K562 (cell line): ENCODE data around the gene KRTAP6-2. TPM values are rescaled to one million over a fixed set of nuclear protein-coding genes. Genes with fewer than 3 reads are reported as not detected.

Experiments
- ATAC-seq: fragments of 200-7000 bp; cut with Tn5 transposase; 3 replicates; pipeline ENCODE4 v1.9.1; 2020; ENCODE audit warnings: moderate library complexity
- BruUV-seq: library from RNA; stranded (reverse); fragments of 400-500 nt; replicated peaks from 2 replicates; lab custom pipeline; 2021; lab: Mats Ljungman, UMichigan
- CTCF ChIA-PET: fragments of 300-600 bp; formaldehyde crosslinking; extraction: SDS; loops from one replicate; lab custom pipeline; 2021; ENCODE audit warnings: low intra/inter-chr PET ratio; lab: Yijun Ruan, JAX
- POLR2A ChIA-PET: fragments of 300-600, 350-650 bp; sonication (Branson Sonifier 250); formaldehyde crosslinking; extraction: SDS; loops from one replicate; lab custom pipeline; 2021; ENCODE audit warnings: antibody characterized with exemption, inconsistent platforms; lab: Yijun Ruan, JAX
- DNase-seq, 4 experiments: peaks; one replicate each; pipeline versions ENCODE4 v3.0.0 to v3.0.0-alpha.2; 2011 to 2018; ENCODE audit warnings: low spot score in 3 of 4, mixed read lengths in 3 of 4; ENCODE audit errors: extremely low read depth in 1 of 4
- FAIRE-seq: peaks from 2 replicates; lab custom pipeline; 2011; peaks lifted over from hg19 to GRCh38; lab: Jason Lieb, UNC
- H2AFZ ChIP-seq: 2 replicates; pipeline ENCODE4 v1.6.0; 2011; ENCODE audit warnings: low read depth, low read length, control low read depth, inconsistent platforms
- H3K27ac ChIP-seq: fragments of 200-600 bp; 3 replicates; pipeline ENCODE4 v1.8.0; 2011; ENCODE audit warnings: low read depth, mild to moderate bottlenecking, control low read depth, inconsistent platforms, low read length, moderate library complexity, mixed read lengths; ENCODE audit errors: extremely low read depth
- H3K27me3 ChIP-seq, 2 experiments: fragments of 300-600 bp in 1 of 2; 2 replicates in 1 of 2; 3 replicates in 1 of 2; pipeline versions ENCODE4 v1.6.0 to v1.8.0; 2011; ENCODE audit warnings: inconsistent platforms in 2 of 2, low read length in 2 of 2, mild to moderate bottlenecking in 1 of 2, mixed read lengths in 1 of 2, moderate library complexity in 1 of 2; ENCODE audit not compliant: control insufficient read depth in 2 of 2, insufficient read depth in 2 of 2
- H3K36me3 ChIP-seq: fragments of 300-600 bp; 3 replicates; pipeline ENCODE4 v1.8.0; 2011; ENCODE audit warnings: mild to moderate bottlenecking, low read length, inconsistent platforms; ENCODE audit not compliant: control insufficient read depth, insufficient read depth
- H3K4me1 ChIP-seq, 2 experiments: fragments of 200-600 bp in 1 of 2; replicated peaks in 1 of 2; 2 replicates in 1 of 2; 3 replicates in 1 of 2; pipeline versions ENCODE4 v1.5.1 to v1.8.0; 2011; ENCODE audit warnings: inconsistent platforms in 2 of 2, low read length in 2 of 2, mild to moderate bottlenecking in 1 of 2, mixed read lengths in 1 of 2, moderate library complexity in 1 of 2; ENCODE audit not compliant: control insufficient read depth in 2 of 2, insufficient read depth in 2 of 2
- H3K4me2 ChIP-seq: 2 replicates; pipeline ENCODE4 v1.6.1; 2011; ENCODE audit warnings: low read length, control low read depth, inconsistent platforms, mixed read lengths; ENCODE audit not compliant: insufficient read depth
- H3K4me3 ChIP-seq: fragments of 200-600 bp; sonication (generic), shearing (Covaris generic); 2 replicates; pipeline ENCODE4 v1.5.1; 2016; ENCODE audit warnings: control low read depth, inconsistent platforms
- H3K79me2 ChIP-seq: fragments of 200-600 bp; 3 replicates; pipeline ENCODE4 v1.8.0; 2011; ENCODE audit warnings: low read length, inconsistent platforms; ENCODE audit not compliant: control insufficient read depth, insufficient read depth
- H3K9ac ChIP-seq, 2 experiments: 2 replicates each; pipeline versions ENCODE4 v1.6.0 to v1.6.1; 2011; ENCODE audit warnings: low read depth in 2 of 2, low read length in 2 of 2, control low read depth in 1 of 2, inconsistent platforms in 1 of 2, mild to moderate bottlenecking in 1 of 2, mixed read lengths in 1 of 2; ENCODE audit not compliant: insufficient read depth in 1 of 2
- H3K9me1 ChIP-seq: one replicate; pipeline ENCODE4 v1.6.0; 2011; ENCODE audit warnings: inconsistent platforms, mild to moderate bottlenecking, low read length, moderate library complexity; ENCODE audit not compliant: control insufficient read depth, insufficient read depth
- H3K9me3 ChIP-seq: replicated peaks from 2 replicates; pipeline ENCODE4 v1.5.1; 2011; ENCODE audit warnings: low read depth, low read length, inconsistent platforms; ENCODE audit not compliant: control insufficient read depth, insufficient read depth
- H4K20me1 ChIP-seq: replicated peaks from 2 replicates; pipeline ENCODE4 v1.6.1; 2011; ENCODE audit warnings: low read length, inconsistent platforms, mixed read lengths; ENCODE audit not compliant: control insufficient read depth, insufficient read depth
- AFF1 ChIP-seq, 2 experiments: fragments of 450-650 bp; IDR thresholded peaks; 2 replicates each; pipeline ENCODE4 v1.6.1; 2018; ENCODE audit warnings: mild to moderate bottlenecking in 2 of 2, low read depth in 1 of 2; ENCODE audit not compliant: partially characterized antibody in 2 of 2
- CREB3L1 ChIP-seq: fragments of 450-650 bp; IDR thresholded peaks from 2 replicates; pipeline ENCODE4 v1.6.1; 2014; ENCODE audit warnings: low read depth, mild to moderate bottlenecking, moderate library complexity, borderline replicate concordance
- GABPB2 ChIP-seq: fragments of 250-450 bp; sonication (Bioruptor Pico); conservative IDR thresholded peaks from 2 replicates; pipeline ENCODE4 v1.5.1; 2021; ENCODE audit warnings: mild to moderate bottlenecking
- NFRKB ChIP-seq: fragments of 450-650 bp; IDR thresholded peaks from 2 replicates; pipeline ENCODE4 v1.6.1; 2016; ENCODE audit warnings: low read depth
- SAP30 ChIP-seq: fragments of 200-600 bp; sonication (generic); IDR thresholded peaks from 2 replicates; pipeline ENCODE4 v1.6.1; 2012; ENCODE audit warnings: borderline replicate concordance, low read depth, mild to moderate bottlenecking, moderate library complexity, low read length, control low read depth, inconsistent platforms; ENCODE audit not compliant: insufficient read depth, poor library complexity, severe bottlenecking
- SMAD2 ChIP-seq: fragments of 150-350 bp; IDR thresholded peaks from 2 replicates; pipeline ENCODE4 v1.6.1; 2014; ENCODE audit warnings: low read depth, mild to moderate bottlenecking, low read length
- SRSF3 ChIP-seq: fragments of 200-400 bp; formaldehyde crosslinking; IDR thresholded peaks from 2 replicates; pipeline ENCODE4 v1.6.1; 2016; ENCODE audit warnings: mild to moderate bottlenecking, low read length, moderate library complexity; ENCODE audit not compliant: insufficient read depth
- XRCC5 ChIP-seq: fragments of 200-400 bp; formaldehyde crosslinking; IDR thresholded peaks from 2 replicates; pipeline ENCODE4 v1.6.1; 2017; ENCODE audit warnings: low read depth, mild to moderate bottlenecking, low read length
- ZNF644 ChIP-seq: fragments of 200-800 bp; sonication (Bioruptor generic); IDR thresholded peaks from 2 replicates; pipeline ENCODE4 v1.6.1; 2016; ENCODE audit warnings: low read depth, missing genetic modification characterization, missing compliant biosample characterization
- ZNF695 ChIP-seq: fragments of 450-650 bp; formaldehyde crosslinking; IDR thresholded peaks from 2 replicates; pipeline ENCODE4 v1.4.0; 2020; ENCODE audit warnings: mild to moderate bottlenecking, moderate library complexity
- in situ Hi-C: fragments of 300-500 bp; cut with MboI; formaldehyde crosslinking; loops from 4 replicates; pipeline ENCODE4 v1.15.0; 2018; ENCODE audit warnings: inconsistent platforms, mixed read lengths
- intact Hi-C: fragments of 100-400 bp; cut with micrococcal nuclease; formaldehyde crosslinking; loops from 2 replicates; pipeline ENCODE4 v1.14.2; 2022
- polyA plus RNA-seq, 8 experiments: library from polyadenylated mRNA; depleted of rRNA in 4 of 8; stranded (reverse) in 5 of 8; unstranded in 3 of 8; fragments of >200 nt; fragmentation: Nextera tagmentation in 2 of 8; fragmentation: Illumina TruSeq in 1 of 8; extraction: Ambion mirVana in 2 of 8; extraction: Trizol in 1 of 8; gene quantifications; 2 replicates each; pipeline versions ENCODE4 v1.2.1 to v1.2.3, GENCODE V29; 2011 to 2014; ENCODE audit warnings: inconsistent platforms in 1 of 8, missing spikeins in 1 of 8
- total RNA-seq, 7 experiments: library from RNA; depleted of rRNA in 6 of 7; stranded (reverse); fragments of >200 nt in 6 of 7; fragmentation: Illumina TruSeq in 2 of 7; extraction: Trizol in 2 of 7; gene quantifications; 2 replicates each; pipeline versions ENCODE4 v1.2.1 to v1.2.3, GENCODE V29; 2011 to 2021; ENCODE audit warnings: low replicate concordance in 1 of 7

Gene KRTAP6-2
- total and polyA plus RNA-seq, 9 of the 15 experiments (the other 6 are each of a cell fraction or from before 2014, with no cell fraction given) = not detected

- Histone ChIP-seq H3K4me2 (no peak overlapping the region), H3K9me1 (no peaks in the 10 kb centered on the region), H3K27ac (no peak overlapping the region), H3K4me3 (no peak overlapping the region), H4K20me1 (no peaks in the 10 kb centered on the region), H3K4me1 (no peaks in the 10 kb centered on the region), H3K9me3 (no peaks in the 10 kb centered on the region; the same call in 1 of the 2 replicates), H2AFZ (no peak overlapping the region), H3K9ac (no peak overlapping the region), H3K36me3 (no peaks in the 10 kb centered on the region), H3K79me2 (no peaks in the 10 kb centered on the region), H3K27me3 (no peaks in the 10 kb centered on the region)
- ChIA-PET CTCF (no interaction called here), POLR2A (no interaction called here)
- in situ Hi-C loops = no loop called here
- ATAC-seq (no peak), DNase-seq (no peak), FAIRE-seq (no peak)
- no TSS peak for BruUV-seq
- intact Hi-C loops = no loop called here
- no peak for TF ChIP-seq ZNF644 (tag)
- no peak for TF ChIP-seq ZNF695 (CRISPR knock-in tag)
- TF ChIP-seq AFF1 (IDR thresholded peaks at IDR 0.05; ENCODE audit: low read depth in 1 of 2, partially characterized antibody in 2 of 2) = no peak
- TF ChIP-seq SMAD2 = no peak
- TF ChIP-seq GABPB2 = no peak
- TF ChIP-seq NFRKB = no peak
- no peak for TF ChIP-seq XRCC5
- no peak for TF ChIP-seq SRSF3
- no peak for TF ChIP-seq SAP30
- TF ChIP-seq CREB3L1 = no peak
These were observed 20.9 kb downstream of the KRTAP6-2 start for GRCh38 chr21:30577766-30578165.
